GM18520 (cell line): ENCODE results near the gene KLF3.
"Not testable (repeated sequence)": the region's sequence is repeated elsewhere in the genome, so short reads cannot be mapped to it uniquely, and the experiment has no call there.

Experiments
- ATAC-seq: cut with Tn5 transposase; IDR thresholded peaks from one replicate; pipeline ENCODE4 v1.9.1; 2021; ENCODE audit not compliant: unreplicated experiment

Gene KLF3

GRCh38 chr4:38663801-38664705 is at the start of gene KLF3:
Gene KLF3 (plus strand): TSS chr4:38664199. CDS start chr4:38680626, 16,427 bp downstream.
- peak; percentile 71 for ATAC-seq

GRCh38 chr4:38614231-38614630 is 49.8 kb upstream of the KLF3 start:
- ATAC-seq = no peak

GRCh38 chr4:38615847-38616246 is 48.2 kb upstream of the KLF3 start:
- ATAC-seq = no peak

DNA sequence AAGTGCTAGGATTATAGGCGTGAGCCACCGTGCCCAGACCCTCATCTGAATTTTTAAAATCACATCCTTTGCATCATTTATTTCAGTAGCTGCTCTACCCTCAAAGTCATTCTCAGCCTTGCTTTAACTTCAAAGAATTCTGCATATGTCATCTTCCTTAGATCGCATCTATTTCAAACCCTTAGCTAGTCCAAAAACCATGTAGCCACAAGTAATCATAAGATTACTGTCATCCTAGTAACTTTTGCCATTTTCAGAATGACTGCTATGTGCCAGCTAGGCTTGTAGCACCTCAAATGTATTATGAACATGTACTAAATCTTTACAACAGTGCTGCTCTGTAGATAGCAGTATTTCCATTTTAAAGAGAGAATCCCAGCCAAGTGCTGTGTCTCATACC is 45.5 kb upstream of the KLF3 start:
- ATAC-seq = no peak

DNA sequence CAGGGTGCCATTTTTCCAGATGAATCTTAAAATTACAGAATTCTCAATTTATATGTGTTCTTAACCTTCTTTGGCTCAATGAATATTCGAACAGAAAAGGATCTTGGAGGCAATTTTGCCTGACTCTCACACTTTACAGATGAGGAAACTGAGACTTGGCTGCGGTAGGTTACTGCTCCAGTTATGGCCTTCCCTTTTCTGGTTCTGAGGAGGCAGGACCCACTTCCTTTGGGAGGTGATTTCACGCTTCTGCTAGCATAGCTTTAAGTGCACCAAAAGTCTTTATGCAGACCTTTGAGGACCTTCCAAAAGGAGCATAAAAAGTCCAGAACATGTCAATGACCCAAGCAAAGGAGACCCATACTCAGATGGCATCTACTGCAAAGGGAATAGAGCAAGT is 44.7 kb upstream of the KLF3 start:
- no peak for ATAC-seq

DNA sequence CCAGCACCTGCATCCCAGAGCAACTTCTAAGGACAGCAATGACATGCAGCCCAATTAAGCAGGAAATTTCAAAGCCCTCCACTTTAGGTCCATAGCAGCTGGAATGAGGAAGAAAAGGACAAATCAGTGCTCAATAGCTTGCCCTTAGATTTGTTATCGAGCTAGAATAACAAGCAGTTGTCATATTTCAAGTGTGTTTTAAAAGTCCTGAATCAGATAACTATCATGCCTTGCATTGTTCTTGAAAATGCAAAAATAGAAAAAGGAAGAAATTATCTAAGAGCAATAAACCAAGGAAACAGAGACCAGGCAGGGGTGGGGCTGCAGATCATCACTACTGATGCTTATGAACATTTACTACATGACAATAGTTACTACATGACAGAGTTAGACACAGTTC is 43.9 kb upstream of the KLF3 start:
- ATAC-seq = no peak

GRCh38 chr4:38620527-38621027 is 43.4 kb upstream of the KLF3 start:
- ATAC-seq = no peak

DNA sequence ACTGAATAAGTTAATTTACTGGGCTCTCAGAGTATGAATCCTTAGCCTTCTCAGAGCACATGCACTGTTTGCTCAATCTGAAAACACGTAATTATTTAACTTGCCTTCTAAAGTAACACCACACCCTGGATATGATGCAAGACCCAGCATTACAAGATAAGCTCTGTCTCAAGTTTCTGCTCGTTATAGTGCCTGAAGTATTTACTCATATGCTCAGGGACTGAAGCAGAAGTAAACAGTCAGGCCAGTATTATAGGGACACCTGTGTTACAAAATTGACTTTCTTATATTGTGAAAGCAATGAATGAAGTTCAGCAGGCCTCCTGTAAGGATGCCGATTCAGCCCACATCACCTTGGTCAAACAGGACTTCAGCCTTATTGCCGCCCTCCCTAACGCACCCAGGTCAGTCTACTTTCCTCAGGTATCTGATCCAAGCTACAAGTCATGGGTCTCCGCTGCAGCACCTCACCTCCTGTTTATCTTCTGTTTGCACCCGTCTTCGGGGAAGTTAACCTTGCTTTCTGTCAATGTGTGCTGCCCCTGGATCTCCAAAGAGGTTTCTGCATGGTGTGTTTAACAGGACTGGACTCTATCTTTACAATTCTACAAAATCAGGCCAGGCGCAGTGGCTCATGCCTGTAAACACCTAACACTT is 42.8 kb upstream of the KLF3 start:
- ATAC-seq = no peak

DNA sequence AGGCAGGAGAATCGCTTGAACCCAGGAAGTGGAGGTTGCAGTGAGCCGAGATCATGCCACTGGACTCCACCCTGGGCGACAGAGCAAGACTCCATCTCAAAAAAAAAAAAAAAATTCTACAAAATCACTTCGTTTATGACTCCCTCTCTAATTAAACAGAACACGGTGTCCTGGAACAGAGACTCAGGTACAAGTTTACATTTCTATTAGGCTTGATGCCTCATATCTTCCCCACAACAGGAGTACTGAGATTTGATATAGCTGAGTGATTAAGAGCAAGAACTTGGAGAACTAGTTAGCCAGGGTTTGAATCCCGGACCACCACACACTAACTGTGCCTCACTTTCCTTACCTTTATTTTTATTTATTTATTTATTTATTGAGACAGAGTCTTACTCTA is 42.2 kb upstream of the KLF3 start:
- ATAC-seq = no peak

DNA sequence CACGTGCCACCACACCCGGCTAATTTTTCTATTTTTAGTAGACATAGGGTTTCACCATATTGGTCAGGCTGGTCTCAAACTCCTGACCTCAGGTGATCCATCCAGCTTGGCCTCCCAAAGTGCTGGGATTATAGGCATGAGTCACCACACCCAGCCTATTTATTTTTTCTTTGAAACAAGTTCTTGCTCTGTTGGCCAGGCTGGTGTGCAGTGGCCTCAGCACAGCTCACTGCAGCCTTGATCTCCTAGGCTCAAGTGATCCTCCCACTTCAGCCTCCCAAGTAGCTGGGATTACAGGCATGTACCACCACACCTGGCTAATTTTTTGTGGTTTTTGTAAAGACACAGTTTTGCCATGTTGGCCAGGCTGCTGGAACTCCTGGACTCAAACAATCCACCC is 41.7 kb upstream of the KLF3 start:
- not testable (repeated sequence) for ATAC-seq

GRCh38 chr4:38623260-38623659 is 40.7 kb upstream of the KLF3 start:
- ATAC-seq = no peak

DNA sequence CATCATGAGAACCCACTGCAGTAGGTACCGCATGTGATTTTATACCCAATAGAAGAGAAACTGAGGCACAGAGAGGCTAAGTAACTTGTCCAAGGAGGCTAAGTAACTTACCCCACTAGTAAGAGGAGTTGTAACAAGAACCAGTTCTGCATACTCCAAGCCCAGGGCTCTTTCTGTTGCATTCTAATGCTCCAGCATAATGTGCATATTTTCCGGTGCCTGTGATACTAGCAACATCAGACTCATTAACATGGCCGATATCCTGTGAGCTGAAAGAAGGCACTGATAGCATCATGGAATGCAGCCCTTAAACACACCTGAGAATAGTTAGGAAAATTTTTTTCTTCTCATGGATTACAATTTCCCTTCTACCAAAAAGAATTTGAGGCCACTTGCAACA is 39.7 kb upstream of the KLF3 start:
- ATAC-seq = no peak

DNA sequence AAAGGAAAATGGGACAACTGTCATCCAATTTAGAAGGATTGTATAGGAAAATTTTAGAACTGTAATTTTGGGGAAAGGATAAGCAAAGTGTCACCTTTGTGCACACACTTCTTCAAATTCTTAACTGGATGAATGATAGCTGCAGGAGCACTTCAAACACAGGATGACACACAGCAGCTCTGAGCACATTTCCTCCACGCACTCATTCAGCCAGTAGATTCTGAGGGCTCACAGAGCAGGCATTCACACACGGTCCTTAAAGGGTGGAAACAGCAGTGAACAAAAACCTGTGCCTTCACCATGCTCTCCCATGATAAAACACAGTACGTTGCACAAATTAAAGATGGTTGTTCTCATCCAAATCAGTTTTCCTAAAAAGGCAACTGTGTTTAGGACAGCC is 38.5 kb upstream of the KLF3 start:
- no peak for ATAC-seq

DNA sequence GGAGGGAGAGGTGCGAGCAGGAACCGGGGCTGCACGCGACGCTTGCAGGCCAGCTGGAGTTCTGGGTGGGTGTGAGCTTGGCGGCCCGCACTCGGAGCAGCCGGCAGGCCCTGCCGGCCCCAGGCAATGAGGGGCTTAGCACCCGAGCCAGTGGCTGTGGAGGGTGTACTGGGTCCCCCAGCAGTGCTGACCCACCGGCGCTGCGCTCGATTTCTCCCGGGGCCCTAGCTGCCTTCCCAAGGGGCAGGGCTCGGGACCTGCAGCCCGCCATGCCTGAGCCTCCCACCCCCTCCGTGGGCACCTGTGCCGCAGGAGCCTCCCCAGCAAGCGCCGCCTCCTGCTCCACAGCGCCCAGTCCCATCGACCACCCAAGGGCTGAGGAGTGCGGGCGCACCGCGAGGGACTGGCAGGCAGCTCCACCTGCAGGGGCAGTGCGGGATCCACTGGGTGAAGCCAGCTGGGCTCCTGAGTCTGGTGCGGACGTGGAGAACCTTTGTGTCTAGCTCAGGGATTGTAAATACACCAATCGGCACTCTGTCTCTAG is 37.0 kb upstream of the KLF3 start:
- not testable (repeated sequence) for ATAC-seq

GRCh38 chr4:38630519-38630918 is 33.5 kb upstream of the KLF3 start:
- ATAC-seq = no peak

DNA sequence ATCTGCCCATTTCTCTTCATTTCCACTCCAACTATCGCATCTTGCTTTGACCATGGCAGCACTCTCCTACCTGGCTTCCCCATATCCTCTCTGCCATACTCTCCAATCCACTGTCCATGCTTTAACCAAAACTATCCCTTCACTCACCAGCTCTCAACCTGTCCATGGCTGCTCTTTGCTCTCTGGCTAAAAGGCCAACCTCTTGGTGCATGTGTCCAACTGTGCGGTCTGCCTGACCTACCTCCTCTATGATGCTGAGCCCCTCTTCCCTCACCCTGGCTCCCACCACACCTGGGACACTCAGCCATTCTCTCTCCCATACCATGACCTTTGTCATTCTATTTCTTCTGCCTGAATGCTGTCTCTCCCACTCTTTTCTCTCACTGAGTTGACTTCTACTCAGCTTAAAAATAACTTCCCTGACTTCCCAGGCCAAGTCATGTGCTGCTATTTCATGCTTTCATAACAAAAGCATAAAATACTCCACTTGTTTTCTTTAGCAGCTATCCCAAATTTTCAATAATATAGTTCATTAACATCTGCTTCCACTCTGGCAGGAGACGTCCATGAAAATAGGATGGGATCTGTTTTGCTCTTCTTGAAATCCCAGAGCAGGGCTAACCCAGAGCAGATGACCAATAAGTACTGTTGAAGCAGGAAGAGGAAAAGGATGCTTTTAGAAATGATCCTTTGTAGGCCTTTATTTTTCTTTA is 29.8 kb upstream of the KLF3 start:
- ATAC-seq = no peak

DNA sequence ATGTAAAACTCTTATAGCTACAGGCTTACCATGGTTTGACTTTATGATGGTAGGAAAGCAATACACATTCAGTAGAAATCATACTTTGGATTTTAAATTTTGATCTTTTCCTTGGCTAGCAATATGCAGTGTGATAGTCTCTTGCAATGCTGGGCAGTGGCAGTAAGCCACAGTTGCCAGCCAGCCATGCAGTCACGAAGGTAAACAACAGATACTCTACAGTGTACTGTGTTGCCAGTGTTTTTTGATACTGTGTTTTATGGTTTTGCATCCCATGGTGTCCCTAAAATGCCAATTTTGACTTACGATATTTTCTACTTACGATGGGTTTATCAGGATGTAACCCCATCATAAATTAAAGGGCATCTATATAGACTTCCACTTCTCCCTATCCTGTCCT is 24.8 kb upstream of the KLF3 start:
- ATAC-seq = no peak

DNA sequence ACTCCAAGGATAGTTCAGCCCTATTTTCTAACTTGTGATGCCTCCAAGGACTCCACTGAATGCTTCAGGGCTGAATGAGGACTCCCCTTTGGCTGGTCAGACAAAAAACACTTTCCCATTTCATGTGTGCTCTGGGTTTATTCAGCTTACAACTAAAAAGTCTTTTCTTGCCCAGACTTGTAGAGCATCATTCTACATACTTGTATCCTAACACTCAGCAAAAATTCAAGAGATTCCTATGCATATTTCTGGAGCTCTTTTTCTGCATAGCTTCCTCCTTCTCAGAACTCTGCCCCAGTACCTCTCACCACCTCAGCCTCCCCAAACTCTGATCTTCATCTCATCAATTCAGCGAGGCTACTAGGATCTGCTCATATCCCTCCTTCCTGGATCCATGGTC is 22.2 kb upstream of the KLF3 start:
- ATAC-seq = no peak

- no peak for ATAC-seq
Observed at GRCh38 chr4:38644201-38644600, 19.8 kb upstream of the KLF3 start.

DNA sequence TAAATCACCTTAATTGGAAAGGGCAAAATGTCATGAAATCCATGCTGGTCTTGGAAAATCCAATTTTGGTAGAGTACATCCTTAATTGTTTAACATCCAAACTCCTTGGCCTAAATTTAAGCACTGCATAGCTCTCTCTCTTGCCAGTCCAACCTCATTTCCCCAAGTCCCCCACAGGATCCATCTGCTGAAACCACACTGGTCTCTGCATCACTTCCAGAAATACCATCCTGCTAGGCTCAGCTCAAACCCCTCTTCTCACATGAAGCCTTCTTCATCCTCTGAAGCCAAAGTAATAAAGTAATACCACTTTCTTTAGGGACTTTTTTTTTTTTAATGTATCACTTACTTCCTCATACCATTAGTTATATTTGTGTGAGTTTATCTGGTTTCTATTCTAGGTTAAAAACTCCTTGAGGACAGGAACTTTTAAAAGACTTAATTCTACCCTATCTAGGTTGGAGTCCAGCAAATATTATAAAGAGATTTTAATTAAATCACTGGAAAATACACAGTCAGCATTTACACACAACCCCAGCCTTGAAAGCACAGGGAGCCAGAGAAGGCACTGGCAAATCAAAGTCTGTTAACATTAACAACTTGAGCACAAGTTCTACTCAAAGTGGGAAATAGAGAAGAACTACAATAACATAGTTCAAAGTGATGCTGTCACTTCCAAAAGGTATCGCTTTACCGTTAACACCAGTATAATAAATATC is 16.7 kb upstream of the KLF3 start:
- ATAC-seq = no peak

DNA sequence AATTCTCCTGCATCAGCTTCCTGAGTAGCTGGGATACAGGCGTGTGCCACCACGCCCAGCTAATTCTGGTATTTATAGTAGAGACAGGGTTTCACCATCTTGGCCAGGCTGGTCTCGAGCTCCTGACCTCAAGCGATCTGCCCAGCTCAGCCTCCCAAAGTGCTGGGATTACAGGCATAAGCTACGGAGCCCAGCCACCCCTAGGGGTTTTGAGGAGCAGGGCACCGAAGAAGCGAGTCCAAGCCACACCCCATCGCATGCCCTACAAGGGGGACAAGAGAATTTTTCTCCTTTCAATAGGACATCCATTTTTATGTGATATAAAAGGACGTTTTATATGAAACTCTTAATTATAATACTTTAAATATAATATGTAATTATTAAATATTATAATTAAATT is 13.9 kb upstream of the KLF3 start:
- no peak for ATAC-seq
